Stimulated activated CD4-positive, alpha-beta T cell treated with anti-CD3 and anti-CD28 coated beads, Interleukin-1b, Interleukin-23, amount 100 ng/mL, for 48 hours (primary cell): ENCODE measurements around the gene TUBA3D.
"Not testable (repeated sequence)": the region's sequence is repeated elsewhere in the genome, so short reads cannot be mapped to it uniquely, and the experiment has no call there.

Source experiments
- DNase-seq: peaks from one replicate; pipeline ENCODE4 v3.0.0-alpha.2; 2020

The TUBA3D gene

GRCh38 chr2:131475831-131476230, at the start of gene TUBA3D:
TSS of gene TUBA3D (plus strand) at chr2:131476119. CDS start at chr2:131476200, 81 bp downstream.
- DNase-seq, result no peak

GRCh38 chr2:131426727-131427126, 49.2 kb upstream of the TUBA3D start:
- DNase-seq, result no peak

DNA sequence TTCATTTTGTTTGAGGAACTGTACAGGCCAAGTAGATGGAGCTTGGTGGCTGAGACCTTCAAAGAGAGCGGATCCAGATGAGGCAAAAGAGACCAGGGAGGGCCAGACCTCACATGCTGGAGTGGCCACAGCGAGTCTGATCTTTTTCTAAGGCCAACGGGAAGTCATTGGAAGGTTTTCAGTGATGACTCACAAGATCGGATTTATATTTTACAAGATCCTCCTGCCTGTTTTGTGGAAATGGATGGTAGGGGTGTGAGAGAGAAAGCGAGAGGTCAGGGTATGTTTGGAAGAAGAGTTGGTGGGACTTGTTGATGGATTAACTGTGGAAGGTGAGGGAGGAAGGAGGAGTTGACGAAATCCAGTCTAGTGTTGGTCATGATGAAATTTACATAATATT, 44.6 kb upstream of the TUBA3D start:
- DNase-seq, result no peak

GRCh38 chr2:131440742-131441468, 35.0 kb upstream of the TUBA3D start:
- DNase-seq, result peak; percentile 31

DNA sequence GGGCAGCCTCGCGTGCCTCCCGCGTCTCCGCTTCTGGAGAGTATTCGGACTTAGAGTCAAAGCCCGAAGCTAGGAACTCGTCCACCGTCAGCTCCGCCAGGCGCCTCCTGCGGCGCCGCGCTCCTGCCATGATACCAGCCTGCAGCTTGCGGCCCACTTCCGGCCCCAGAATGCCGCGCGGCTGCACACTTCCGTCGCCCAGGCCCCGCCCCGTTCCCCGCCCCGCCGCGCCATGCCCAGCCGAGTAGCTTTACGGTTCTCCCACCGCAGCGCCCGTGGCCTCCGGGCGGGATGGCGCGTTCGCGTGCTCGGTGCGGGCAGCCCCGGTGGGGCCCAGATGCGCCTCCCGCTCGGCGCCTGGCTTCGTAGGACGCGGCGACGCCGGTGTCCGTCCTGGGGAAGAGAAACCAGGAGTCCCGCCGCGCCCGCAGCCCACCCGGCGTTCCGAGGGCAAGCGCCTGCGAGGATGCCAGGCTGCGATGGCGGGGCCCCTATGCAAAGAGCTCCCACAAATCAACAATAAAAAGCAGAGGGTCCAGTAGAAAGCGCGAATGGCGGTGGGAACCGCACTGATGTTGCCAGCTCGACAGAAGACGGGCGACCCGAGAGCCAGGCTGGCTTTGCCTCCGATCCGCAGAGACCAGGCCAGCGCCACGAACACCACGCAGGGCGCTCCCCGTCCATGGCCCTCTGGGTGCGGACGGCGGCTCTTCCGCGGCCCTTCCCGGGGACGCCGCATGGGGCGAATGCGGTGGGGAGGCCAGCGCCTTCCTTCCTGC, 31.0 kb upstream of the TUBA3D start:
- not testable (repeated sequence) for DNase-seq

GRCh38 chr2:131445515-131445797, 30.5 kb upstream of the TUBA3D start:
- DNase-seq, result not testable (repeated sequence)

DNA sequence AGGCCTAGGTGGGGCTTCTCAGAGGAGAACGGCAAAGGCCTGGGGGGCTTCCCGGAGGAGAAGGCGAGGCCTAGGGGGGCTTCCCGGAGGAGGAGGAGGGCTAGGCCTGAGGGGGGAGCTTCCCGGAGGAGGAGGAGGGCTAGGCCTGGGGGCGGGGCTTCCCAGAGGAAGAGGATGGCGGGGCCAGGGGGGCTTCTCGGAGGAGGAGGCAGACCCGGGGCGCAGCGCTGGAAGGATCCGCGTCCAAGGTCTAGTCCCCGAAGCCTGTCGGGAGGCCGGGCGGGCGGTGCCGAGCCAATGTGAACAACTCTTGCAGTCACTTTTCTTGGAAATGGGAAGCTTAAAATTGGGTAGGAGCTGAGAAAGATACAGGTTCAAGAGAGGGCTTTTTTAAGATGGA, 30.0 kb upstream of the TUBA3D start:
- DNase-seq, result no peak

DNA sequence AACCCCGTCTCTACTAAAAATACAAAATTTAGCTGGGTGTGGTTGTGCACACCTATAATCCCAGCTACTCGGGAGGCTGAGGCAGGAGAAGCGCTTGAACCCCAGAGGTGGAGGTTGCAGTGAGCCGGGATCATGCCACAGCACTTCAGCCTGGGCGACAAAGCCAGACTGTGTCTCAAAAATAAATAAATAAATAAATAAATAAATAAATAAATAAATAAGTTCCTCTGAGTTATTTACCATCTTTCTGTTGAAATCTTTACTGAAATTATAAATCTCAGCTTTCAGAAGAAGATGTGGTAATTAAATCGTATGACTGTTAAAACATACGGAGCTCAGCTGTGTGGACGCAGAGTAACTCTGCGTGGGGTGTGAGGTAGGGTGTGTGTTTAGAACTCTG, 27.9 kb upstream of the TUBA3D start:
- not testable (repeated sequence) for DNase-seq

- DNase-seq, result not testable (repeated sequence)
Measured at GRCh38 chr2:131451265-131451949, 24.5 kb upstream of the TUBA3D start.

DNA sequence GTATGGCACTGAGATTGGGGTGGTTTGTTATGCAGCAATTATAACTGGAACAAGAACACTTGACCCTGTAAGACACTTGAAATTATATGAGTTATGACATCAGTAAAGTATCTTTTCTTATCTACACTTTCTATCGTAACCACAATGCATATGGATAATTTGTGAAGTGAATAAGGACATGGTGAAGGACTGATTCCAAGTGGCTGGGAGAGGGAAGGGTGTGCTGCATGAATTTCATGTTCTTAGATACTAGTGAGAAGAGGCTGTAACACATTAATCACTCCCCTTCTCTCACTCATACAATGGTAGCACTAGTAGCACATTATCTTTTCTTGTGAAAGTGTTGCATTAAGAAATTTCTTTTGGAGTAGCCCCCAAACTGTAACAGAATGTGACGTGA, 21.0 kb upstream of the TUBA3D start:
- not testable (repeated sequence) for DNase-seq

DNA sequence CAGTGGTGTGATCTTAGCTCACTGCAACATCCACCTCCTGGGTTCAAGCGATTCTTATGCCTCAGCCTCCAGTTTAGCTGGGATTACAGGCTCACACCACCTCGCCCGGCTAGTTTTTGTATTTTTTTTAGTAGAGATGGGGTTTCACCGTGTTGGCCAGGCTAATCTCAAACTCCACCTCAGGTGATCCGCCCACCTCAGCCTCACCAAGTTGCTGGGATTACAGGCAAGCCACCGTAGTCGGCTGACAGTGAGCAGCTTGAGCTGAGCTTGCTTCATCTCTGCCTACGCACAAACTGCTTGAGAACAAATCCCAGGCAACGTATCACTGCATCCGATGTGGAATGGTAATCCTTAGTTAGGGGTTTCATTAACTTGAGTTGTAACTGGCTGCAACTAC, 8.2 kb upstream of the TUBA3D start:
- DNase-seq, result not testable (repeated sequence)

GRCh38 chr2:131470944-131471343, 5.0 kb upstream of the TUBA3D start:
- not testable (repeated sequence) for DNase-seq

DNA sequence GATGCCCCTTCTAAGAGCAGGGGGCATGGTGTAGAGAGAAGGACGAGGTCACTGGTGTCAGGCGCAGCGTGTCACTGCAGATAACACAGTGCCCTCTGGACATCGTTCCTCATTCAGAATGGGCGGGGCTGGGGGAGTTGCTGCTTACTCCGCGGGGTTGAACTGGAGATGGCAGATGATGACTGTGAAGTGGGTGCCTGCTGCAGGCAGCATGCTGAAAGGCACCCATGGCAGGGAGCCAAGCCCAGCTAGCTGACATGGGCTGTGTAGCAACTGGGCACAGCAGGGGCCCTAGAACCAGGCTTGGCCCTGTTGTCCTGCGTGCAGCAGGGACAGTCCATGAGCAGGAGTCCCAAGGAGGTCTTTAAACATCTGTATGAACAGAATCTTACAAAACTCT, 4.3 kb upstream of the TUBA3D start:
- not testable (repeated sequence) for DNase-seq

GRCh38 chr2:131473266-131473665, 2.7 kb upstream of the TUBA3D start:
- not testable (repeated sequence) for DNase-seq

- not testable (repeated sequence) for DNase-seq
Measured at GRCh38 chr2:131476363-131476762, 444 bp downstream of the TUBA3D start.

GRCh38 chr2:131477227-131477626, 1.3 kb downstream of the TUBA3D start:
- not testable (repeated sequence) for DNase-seq

DNA sequence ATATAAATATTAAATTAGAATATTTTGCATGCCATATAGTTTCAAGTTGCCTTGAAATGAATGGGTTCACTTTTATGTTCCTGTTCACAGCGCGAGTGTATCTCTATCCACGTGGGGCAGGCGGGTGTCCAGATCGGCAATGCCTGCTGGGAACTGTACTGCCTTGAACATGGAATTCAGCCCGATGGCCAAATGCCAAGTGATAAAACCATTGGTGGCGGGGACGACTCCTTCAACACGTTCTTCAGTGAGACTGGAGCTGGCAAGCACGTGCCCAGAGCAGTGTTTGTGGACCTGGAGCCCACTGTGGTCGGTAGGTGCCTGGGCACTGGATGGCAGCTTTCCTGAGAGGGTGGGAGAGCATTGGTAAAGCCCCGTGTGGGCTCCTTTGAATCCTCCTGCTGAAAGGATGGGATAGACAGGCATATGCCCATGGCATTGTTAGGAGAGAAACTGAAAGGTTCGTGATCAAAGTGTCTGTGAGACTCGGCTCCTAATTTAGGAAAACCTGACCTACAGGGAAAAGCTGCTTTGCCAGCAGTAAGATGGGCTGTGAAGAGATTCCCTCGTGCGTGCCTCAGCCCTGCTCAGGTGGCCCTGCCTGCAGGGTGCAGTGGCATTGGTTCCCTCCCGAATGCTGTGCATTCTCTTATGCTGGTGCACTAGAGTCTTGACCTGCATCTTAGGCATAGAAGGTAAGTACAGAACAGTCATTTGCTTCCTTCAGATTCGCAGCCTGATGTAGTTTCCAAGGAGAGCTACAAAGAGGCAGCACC, 2.3 kb downstream of the TUBA3D start:
- DNase-seq, result not testable (repeated sequence)

DNA sequence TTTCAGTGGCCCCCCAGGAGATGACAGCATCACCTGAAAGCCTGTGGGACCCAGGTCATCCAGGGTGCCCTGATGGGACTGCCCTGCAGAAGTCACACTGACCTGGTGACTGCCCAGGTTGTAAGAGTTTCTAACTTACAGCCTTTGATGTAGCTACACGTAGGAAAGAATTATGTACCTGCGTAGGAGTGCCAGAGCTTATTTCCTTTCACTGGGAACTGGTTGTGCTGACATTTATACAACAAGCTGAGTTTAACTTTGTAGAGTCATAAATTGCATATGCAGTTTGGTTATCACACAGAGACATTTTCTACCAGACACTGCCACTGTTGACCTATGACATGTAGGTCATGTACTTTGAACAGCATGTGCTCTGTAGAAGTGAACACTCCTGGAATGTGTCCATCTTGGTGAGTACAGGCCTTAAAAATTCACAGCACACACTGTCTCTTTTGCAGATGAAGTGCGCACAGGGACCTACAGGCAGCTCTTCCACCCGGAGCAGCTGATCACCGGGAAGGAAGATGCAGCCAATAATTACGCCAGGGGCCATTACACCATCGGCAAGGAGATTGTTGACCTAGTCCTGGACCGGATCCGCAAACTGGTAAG, 3.0 kb downstream of the TUBA3D start:
- DNase-seq, result not testable (repeated sequence)

GRCh38 chr2:131480351-131480750, 4.4 kb downstream of the TUBA3D start:
- DNase-seq, result not testable (repeated sequence)

GRCh38 chr2:131482506-131483155, 6.7 kb downstream of the TUBA3D start:
- not testable (repeated sequence) for DNase-seq

GRCh38 chr2:131483981-131484820, 8.3 kb downstream of the TUBA3D start:
- DNase-seq, result not testable (repeated sequence)
